AG04449 (cell line): ENCODE results near the gene LDB2.
A peak's percentile ranks its signal among the peaks of the same experiment; 100 is the strongest.

Source experiments
- CTCF ChIA-PET: fragments of 350-600 bp; formaldehyde crosslinking; extraction: SDS; loops from one replicate; lab custom pipeline; 2021; ENCODE audit warnings: antibody characterized with exemption; lab: Yijun Ruan, JAX
- POLR2A ChIA-PET: fragments of 400-600, 350-600 bp; formaldehyde crosslinking; extraction: SDS; loops from one replicate; lab custom pipeline; 2020; ENCODE audit warnings: antibody characterized with exemption, inconsistent platforms; lab: Yijun Ruan, JAX
- DNase-seq: peaks from one replicate; pipeline ENCODE4 v3.0.0-alpha.2; 2010; ENCODE audit warnings: low read depth, low spot score
- H3K4me3 ChIP-seq: 2 replicates; pipeline ENCODE4 v1.5.1; 2011; ENCODE audit warnings: low read depth, mild to moderate bottlenecking, control low read depth, low read length
- CTCF ChIP-seq: IDR thresholded peaks from one replicate; pipeline ENCODE4 v1.5.1; 2011; ENCODE audit warnings: mild to moderate bottlenecking, moderate library complexity, low read length, control low read depth, inconsistent platforms; ENCODE audit not compliant: insufficient read depth; ENCODE audit errors: missing control alignments

Gene LDB2

GRCh38 chr4:16802044-16802443, 96.4 kb downstream of the LDB2 start:
- DNase-seq: no peak
- CTCF ChIA-PET: interaction anchor here (0.9 to 3.8 kb wide), 3 partner anchors 9 to 670 kb away, joined by 3 to 47 read pairs (median 3); no protein-coding TSS in a partner anchor
- POLR2A ChIA-PET: no interaction called here
- no peak overlapping the region for H3K4me3 ChIP-seq
- no peak for TF ChIP-seq CTCF

DNA sequence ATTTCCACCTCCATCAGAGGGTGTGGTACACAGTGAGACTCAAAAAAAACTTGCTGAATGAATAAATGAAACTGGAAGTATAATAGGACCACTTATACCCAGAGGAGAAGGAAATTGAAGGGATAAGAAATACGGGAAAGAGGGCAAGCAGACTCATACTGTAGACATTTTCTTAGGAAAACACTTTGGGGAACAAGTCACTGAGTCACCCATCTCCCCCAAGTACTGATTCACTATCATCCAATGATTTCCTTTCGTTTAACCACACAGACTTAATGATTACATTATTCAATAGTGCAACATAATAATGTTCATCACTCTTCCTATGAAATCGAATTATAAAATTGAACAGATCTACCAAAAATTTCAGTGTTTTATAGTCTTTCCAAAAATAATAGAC, 97.1 kb downstream of the LDB2 start:
- CTCF ChIA-PET: interaction anchor here (0.9 to 3.8 kb wide), 2 partner anchors 8 to 670 kb away, joined by 3 to 47 read pairs; no protein-coding TSS in a partner anchor
- no peak for DNase-seq
- no peak overlapping the region for H3K4me3 ChIP-seq
- no peak for TF ChIP-seq CTCF
- POLR2A ChIA-PET: no interaction called here

DNA sequence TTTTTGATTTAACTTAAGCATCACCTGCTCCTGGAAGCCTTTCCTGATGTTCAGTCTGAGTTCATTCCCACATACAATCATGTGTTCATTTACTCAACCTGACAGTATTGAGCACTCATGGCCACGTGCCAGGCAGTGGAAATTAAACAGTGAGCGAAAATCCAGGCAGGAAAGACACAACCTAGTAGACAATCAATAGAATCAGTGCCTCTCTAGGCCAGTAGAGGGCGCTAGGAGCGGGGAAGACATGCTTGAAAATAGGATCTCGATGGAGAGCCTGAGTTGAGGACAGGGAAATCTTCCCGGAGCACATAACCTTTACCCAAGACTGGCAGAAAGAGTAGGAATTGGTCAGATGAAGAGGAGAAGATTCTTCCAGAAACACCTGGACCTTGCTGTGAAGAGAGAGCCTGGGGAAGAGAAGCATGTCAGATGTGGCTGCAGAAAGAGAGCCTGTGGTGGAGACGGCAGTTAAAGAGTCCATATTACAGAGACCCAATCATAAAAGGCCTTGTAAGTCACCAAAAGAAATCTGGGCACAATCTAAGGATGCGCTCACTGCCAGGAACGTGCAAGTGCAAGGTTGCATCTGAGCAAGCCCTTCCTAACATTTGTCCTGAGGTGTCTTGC, 103.5 kb downstream of the LDB2 start:
- peak; percentile 79 for TF ChIP-seq CTCF
- ChIA-PET POLR2A (no interaction called here), CTCF (interaction anchor here (0.6 to 5.6 kb wide), 41 partner anchors 8 to 675 kb away, joined by 3 to 47 read pairs (median 4); partner anchors contain the start of gene LDB2)
- no peak for DNase-seq
- H3K4me3 ChIP-seq: no peak overlapping the region

DNA sequence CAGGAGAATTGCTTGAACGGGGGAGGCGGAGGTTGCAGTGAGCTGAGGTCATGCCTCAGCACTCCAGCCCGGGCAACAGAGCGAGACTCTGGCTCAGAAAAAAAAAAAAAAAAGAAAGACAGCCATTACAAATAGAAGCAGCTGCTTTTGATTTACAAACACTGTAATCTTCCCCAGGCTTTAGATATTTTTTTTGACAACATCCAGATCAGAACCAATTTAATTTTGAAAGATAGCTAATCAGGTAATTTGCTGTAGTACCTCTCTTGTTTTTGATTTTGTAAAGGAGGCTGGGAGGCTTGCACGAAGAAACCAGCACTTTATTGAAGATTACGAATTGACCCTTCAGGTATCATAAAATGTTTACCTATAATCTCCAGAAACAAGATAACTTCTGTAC, 107.0 kb downstream of the LDB2 start:
- H3K4me3 ChIP-seq: no peak overlapping the region
- TF ChIP-seq CTCF: no peak
- no peak for DNase-seq
- ChIA-PET POLR2A (no interaction called here), CTCF (interaction anchor here (1.2 to 5.4 kb wide), 3 partner anchors 9 to 16 kb away, joined by 4 to 47 read pairs (median 5); no protein-coding TSS in a partner anchor)

DNA sequence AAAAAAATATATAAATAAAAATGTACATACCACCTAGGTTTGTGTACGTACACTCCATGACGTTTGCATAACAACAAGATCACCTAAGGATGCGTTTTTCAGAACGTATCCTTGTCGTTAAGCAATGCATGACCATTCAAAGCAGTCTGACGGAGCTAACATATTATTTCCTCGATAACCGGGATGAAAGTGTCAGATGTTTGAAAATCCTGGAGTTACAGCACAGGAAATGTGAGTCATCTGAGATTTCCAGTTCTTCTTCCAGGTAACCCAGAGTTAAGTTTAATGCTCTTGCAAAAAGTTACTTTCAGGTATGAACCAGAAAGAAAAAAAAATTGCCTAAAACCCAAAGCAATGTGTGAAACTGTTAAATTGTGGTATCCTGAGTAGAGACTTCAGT, 107.9 kb downstream of the LDB2 start:
- CTCF ChIA-PET: interaction anchor here (1.8 to 5.4 kb wide), 2 partner anchors 13 to 102 kb away, joined by 5 to 47 read pairs; no protein-coding TSS in a partner anchor
- no peak for TF ChIP-seq CTCF

GRCh38 chr4:16788868-16789267, 109.6 kb downstream of the LDB2 start:
- ChIA-PET CTCF (interaction anchor here (0.9 kb wide), 2 partner anchors 9 to 659 kb away, joined by 3 to 4 read pairs; no protein-coding TSS in a partner anchor), POLR2A (no interaction called here)
- TF ChIP-seq CTCF: no peak
- no peak for DNase-seq
- H3K4me3 ChIP-seq: no peak overlapping the region

More for the DNA sequence above, 107.9 kb downstream of the LDB2 start:
- no peak for DNase-seq
- POLR2A ChIA-PET: no interaction called here
- no peak overlapping the region for H3K4me3 ChIP-seq
